GM23338 (cell line): ENCODE results near the gene SYNRG. TPM values are rescaled to one million over a fixed set of nuclear protein-coding genes. Genes with fewer than 3 reads are reported as not detected.

Experiments
- ATAC-seq: fragments of 200-7000 bp; cut with Tn5 transposase; 3 replicates; pipeline ENCODE4 v1.9.1; 2020
- DNase-seq: peaks from one replicate; pipeline ENCODE4 v3.0.0-alpha.2; 2015; ENCODE audit warnings: low spot score
- H2AFZ ChIP-seq: fragments of 200-600 bp; sonication (generic); 2 replicates; pipeline ENCODE4 v1.8.0; 2016; ENCODE audit warnings: antibody characterized with exemption, mild to moderate bottlenecking, moderate library complexity
- H3F3A ChIP-seq: fragments of 200-600 bp; sonication (generic); replicated peaks from 2 replicates; pipeline ENCODE4 v1.8.0; 2017; ENCODE audit warnings: antibody characterized with exemption, mixed run types, low read depth
- H3K27ac ChIP-seq: fragments of 200-600 bp; sonication (generic); 2 replicates; pipeline ENCODE4 v1.6.1; 2016; ENCODE audit warnings: low read depth
- H3K27me3 ChIP-seq: fragments of 200-600 bp; sonication (generic); 2 replicates; pipeline ENCODE4 v1.8.0; 2016; ENCODE audit warnings: mild to moderate bottlenecking, mixed run types, moderate library complexity; ENCODE audit not compliant: insufficient read depth
- H3K36me3 ChIP-seq: fragments of 200-600 bp; sonication (generic); 2 replicates; pipeline ENCODE4 v1.8.0; 2016; ENCODE audit warnings: mild to moderate bottlenecking; ENCODE audit not compliant: insufficient read depth
- H3K4me1 ChIP-seq: fragments of 200-600 bp; sonication (generic); 2 replicates; pipeline ENCODE4 v1.8.0; 2016; ENCODE audit warnings: mild to moderate bottlenecking, moderate library complexity; ENCODE audit not compliant: insufficient read depth
- H3K4me2 ChIP-seq: fragments of 200-600 bp; sonication (generic); 2 replicates; pipeline ENCODE4 v1.7.1; 2017; ENCODE audit warnings: mixed run types
- H3K4me3 ChIP-seq: fragments of 200-600 bp; sonication (generic); 2 replicates; pipeline ENCODE4 v1.6.1; 2016; ENCODE audit warnings: mixed run types
- H3K79me2 ChIP-seq: fragments of 200-600 bp; sonication (generic); replicated peaks from 2 replicates; pipeline ENCODE4 v1.8.0; 2017; ENCODE audit warnings: mild to moderate bottlenecking; ENCODE audit not compliant: insufficient read depth
- H3K9me2 ChIP-seq: fragments of 200-600 bp; sonication (generic); 2 replicates; pipeline ENCODE4 v1.8.0; 2017; ENCODE audit not compliant: insufficient read depth
- H4K20me1 ChIP-seq: fragments of 200-600 bp; sonication (generic); replicated peaks from 2 replicates; pipeline ENCODE4 v1.8.0; 2017; ENCODE audit warnings: mild to moderate bottlenecking; ENCODE audit not compliant: insufficient read depth
- H3K27ac Mint-ChIP-seq: 2 replicates; pipeline ENCODE4 v1.8.0; 2020; ENCODE audit warnings: inconsistent platforms, mild to moderate bottlenecking, moderate library complexity, mixed read lengths
- H3K27me3 Mint-ChIP-seq: 3 replicates; pipeline ENCODE4 v1.8.0; 2022; ENCODE audit warnings: low read depth, mild to moderate bottlenecking, moderate library complexity, mixed read lengths, inconsistent platforms; ENCODE audit not compliant: insufficient read depth, poor library complexity
- H3K36me3 Mint-ChIP-seq: 3 replicates; pipeline ENCODE4 v1.8.0; 2021; ENCODE audit warnings: low read depth, mild to moderate bottlenecking, inconsistent platforms, moderate library complexity, mixed read lengths
- H3K4me1 Mint-ChIP-seq: 3 replicates; pipeline ENCODE4 v1.8.0; 2020; ENCODE audit warnings: mild to moderate bottlenecking, inconsistent platforms, mixed read lengths
- H3K4me3 Mint-ChIP-seq: 3 replicates; pipeline ENCODE4 v1.8.0; 2021; ENCODE audit warnings: moderate library complexity, mild to moderate bottlenecking, inconsistent platforms, mixed read lengths
- H3K9me3 Mint-ChIP-seq: 3 replicates; pipeline ENCODE4 v1.8.0; 2020; ENCODE audit warnings: moderate library complexity, mild to moderate bottlenecking, inconsistent platforms, mixed read lengths
- CTCF ChIP-seq, 2 experiments: fragments of 200-600 bp in 1 of 2; sonication (generic) in 1 of 2; conservative IDR thresholded peaks; 2 replicates each; pipeline versions ENCODE4 v1.5.1 to v1.6.1; 2016 to 2017; ENCODE audit warnings: antibody characterized with exemption in 2 of 2, low read depth in 2 of 2, mild to moderate bottlenecking in 2 of 2, moderate library complexity in 1 of 2
- EZH2phosphoT487 ChIP-seq: fragments of 200-600 bp; sonication (generic); IDR thresholded peaks from one replicate; pipeline ENCODE4 v1.8.1; 2018; ENCODE audit warnings: antibody characterized with exemption; ENCODE audit not compliant: unreplicated experiment
- JUNB ChIP-seq: IDR thresholded peaks from one replicate; pipeline ENCODE4 v1.6.1; 2016; ENCODE audit warnings: antibody characterized with exemption; ENCODE audit not compliant: unreplicated experiment
- NANOG ChIP-seq: IDR thresholded peaks from 2 replicates; pipeline ENCODE4 v1.6.1; 2016; ENCODE audit warnings: antibody characterized with exemption, borderline replicate concordance
- POLR2AphosphoS5 ChIP-seq: IDR thresholded peaks from 2 replicates; pipeline ENCODE4 v1.6.1; 2016; ENCODE audit warnings: antibody characterized with exemption, low read depth
- REST ChIP-seq: IDR thresholded peaks from one replicate; pipeline ENCODE4 v1.6.1; 2018; ENCODE audit warnings: antibody characterized with exemption; ENCODE audit not compliant: unreplicated experiment
- ZNF114 ChIP-seq: fragments of 250-450 bp; sonication (Bioruptor Pico); IDR thresholded peaks from 2 replicates; pipeline ENCODE4 v1.5.0; 2020; ENCODE audit warnings: mild to moderate bottlenecking, moderate library complexity
- ZNF462 ChIP-seq: fragments of 250-450 bp; sonication (Bioruptor Pico); IDR thresholded peaks from 2 replicates; pipeline ENCODE4 v1.5.0; 2020; ENCODE audit warnings: mild to moderate bottlenecking, moderate library complexity
- polyA plus RNA-seq: library from polyadenylated mRNA; unstranded; fragments of >200 nt; fragmentation: Nextera tagmentation; extraction: Ambion mirVana; gene quantifications from 2 replicates; pipeline ENCODE4 v1.2.1, GENCODE V29; 2016
- total RNA-seq: library from RNA; depleted of rRNA; stranded (reverse); fragments of >200 nt; shearing (Covaris generic); gene quantifications from 2 replicates; pipeline ENCODE4 v1.2.3, GENCODE V29; 2014

The SYNRG gene
- total and polyA plus RNA-seq, 2 experiments from 2014 or later: 18.6 to 22.6 TPM

- peaks cover 21% of the 10 kb centered on the region for H3K36me3 ChIP-seq
- H3K4me1 ChIP-seq: no peaks in the 10 kb centered on the region
- no peaks in the 10 kb centered on the region for H3K27me3 Mint-ChIP-seq
- H3F3A ChIP-seq: 0 out of 2 replicates have a peak, but pooled peaks cover 3% of the 10 kb centered on the region
- no peaks in the 10 kb centered on the region for H3K27me3 ChIP-seq
- ATAC-seq (no peak), DNase-seq (no peak)
- TF ChIP-seq NANOG: no peak
- no peak for TF ChIP-seq EZH2phosphoT487
- TF ChIP-seq CTCF (conservative IDR thresholded peaks at IDR 0.05; ENCODE audit: low read depth in 2 of 2): no peak
- no peak for TF ChIP-seq ZNF114
- no peak for TF ChIP-seq REST
- TF ChIP-seq POLR2AphosphoS5: no peak
- TF ChIP-seq JUNB: no peak
- no peak overlapping the region for H3K27ac Mint-ChIP-seq
- no peaks in the 10 kb centered on the region for H3K9me3 Mint-ChIP-seq
- H3K4me3 Mint-ChIP-seq: no peak overlapping the region
- H3K27ac ChIP-seq: no peak overlapping the region
- H3K79me2 ChIP-seq: no peaks in the 10 kb centered on the region
- H3K9me2 ChIP-seq: no peaks in the 10 kb centered on the region
- no peak overlapping the region for H3K4me3 ChIP-seq
- H3K4me1 Mint-ChIP-seq: no peaks in the 10 kb centered on the region
- no peaks in the 10 kb centered on the region for H4K20me1 ChIP-seq
- H2AFZ ChIP-seq: no peak overlapping the region
- H3K4me2 ChIP-seq: no peak overlapping the region
- peaks cover 50% of the 10 kb centered on the region for H3K36me3 Mint-ChIP-seq
Observed at GRCh38 chr17:37470181-37470580, 139.0 kb downstream of the SYNRG start.

GRCh38 chr17:37466471-37466870 is 142.7 kb downstream of the SYNRG start:
- no peak overlapping the region for H2AFZ ChIP-seq
- no peaks in the 10 kb centered on the region for H4K20me1 ChIP-seq
- H3K27ac Mint-ChIP-seq: no peak overlapping the region
- H3K27me3 ChIP-seq: no peaks in the 10 kb centered on the region
- no peaks in the 10 kb centered on the region for H3K27me3 Mint-ChIP-seq
- DNase-seq: no peak
- H3K4me3 ChIP-seq: no peak overlapping the region
- peaks cover 9% of the 10 kb centered on the region for H3K36me3 ChIP-seq
- H3K36me3 Mint-ChIP-seq: peaks cover 31% of the 10 kb centered on the region
- ATAC-seq: no peak
- TF ChIP-seq ZNF462 (CRISPR knock-in tag) (no peak), CTCF (conservative IDR thresholded peaks at IDR 0.05; ENCODE audit: low read depth in 2 of 2) (no peak)
- no peak overlapping the region for H3K4me3 Mint-ChIP-seq
- H3K4me2 ChIP-seq: no peak overlapping the region
- no peaks in the 10 kb centered on the region for H3K79me2 ChIP-seq
- H3K4me1 Mint-ChIP-seq: no peaks in the 10 kb centered on the region
- H3K9me2 ChIP-seq: no peaks in the 10 kb centered on the region
- H3K4me1 ChIP-seq: no peaks in the 10 kb centered on the region
- no peaks in the 10 kb centered on the region for H3K9me3 Mint-ChIP-seq
- H3F3A ChIP-seq: 0 out of 2 replicates have a peak, but pooled peaks cover 3% of the 10 kb centered on the region
- no peak overlapping the region for H3K27ac ChIP-seq
